GM19397 (cell line): ENCODE data around the gene EBLN1.
"Not testable (repeated sequence)": the region's sequence is repeated elsewhere in the genome, so short reads cannot be mapped to it uniquely, and the experiment has no call there.

Source experiments
- ATAC-seq: cut with Tn5 transposase; IDR thresholded peaks from one replicate; pipeline ENCODE4 v1.9.1; 2021; ENCODE audit warnings: mild to moderate bottlenecking, moderate library complexity; ENCODE audit not compliant: unreplicated experiment

Gene EBLN1

GRCh38 chr10:22228943-22229801 lies 11.4 kb upstream of the EBLN1 start:
- ATAC-seq = peak; percentile 93

- ATAC-seq = no peak
Observed at GRCh38 chr10:22228167-22228938, 10.5 kb upstream of the EBLN1 start.

GRCh38 chr10:22226599-22226998 lies 8.8 kb upstream of the EBLN1 start:
- no peak for ATAC-seq

- no peak for ATAC-seq
Observed at GRCh38 chr10:22222236-22223190, 4.7 kb upstream of the EBLN1 start.

- ATAC-seq = no peak
Observed at GRCh38 chr10:22219308-22219707, 1.5 kb upstream of the EBLN1 start.

- ATAC-seq = no peak
Observed at GRCh38 chr10:22218448-22218847, 633 bp upstream of the EBLN1 start.

- ATAC-seq = not testable (repeated sequence)
Observed at GRCh38 chr10:22217084-22217483, 731 bp downstream of the EBLN1 start.

GRCh38 chr10:22210267-22210666 lies 7.5 kb downstream of the EBLN1 start:
- ATAC-seq = no peak

GRCh38 chr10:22193945-22194344 lies 23.9 kb downstream of the EBLN1 start:
- no peak for ATAC-seq

- ATAC-seq = no peak
Observed at GRCh38 chr10:22185586-22185985, 32.2 kb downstream of the EBLN1 start.

GRCh38 chr10:22183771-22184461 lies 33.9 kb downstream of the EBLN1 start:
- no peak for ATAC-seq

GRCh38 chr10:22180724-22181123 lies 37.1 kb downstream of the EBLN1 start:
- ATAC-seq = no peak

GRCh38 chr10:22174442-22174841 lies 43.4 kb downstream of the EBLN1 start:
- ATAC-seq = no peak

GRCh38 chr10:22171131-22171530 lies 46.7 kb downstream of the EBLN1 start:
- no peak for ATAC-seq

- ATAC-seq = no peak
Observed at GRCh38 chr10:22170582-22170981, 47.2 kb downstream of the EBLN1 start.

- ATAC-seq = no peak
Observed at GRCh38 chr10:22159979-22160378, 57.8 kb downstream of the EBLN1 start.

- ATAC-seq = no peak
Observed at GRCh38 chr10:22159180-22159579, 58.6 kb downstream of the EBLN1 start.
